Left ventricle myocardium inferior (tissue), 1 donor: ENCODE measurements around the gene LGALS3BP. TPM values are rescaled to one million over a fixed set of nuclear protein-coding genes. Genes with fewer than 3 reads are reported as not detected.
A peak's percentile ranks its signal among the peaks of the same experiment; 100 is the strongest.

Experiments used
- DNase-seq: peaks from one replicate; pipeline ENCODE4 v3.0.0-alpha.2; 2020
- H3K27ac ChIP-seq: fragments of 200-600 bp; replicated peaks from 2 replicates; pipeline ENCODE4 v1.8.0; 2021
- H3K27me3 ChIP-seq: fragments of 200-600 bp; 2 replicates; pipeline ENCODE4 v1.8.0; 2021; ENCODE audit warnings: low read depth
- H3K36me3 ChIP-seq: fragments of 200-600 bp; 2 replicates; pipeline ENCODE4 v1.8.0; 2021
- H3K4me1 ChIP-seq: fragments of 200-600 bp; 2 replicates; pipeline ENCODE4 v1.8.0; 2021
- H3K4me3 ChIP-seq: fragments of 200-600 bp; 2 replicates; pipeline ENCODE4 v1.8.0; 2021; ENCODE audit warnings: mild to moderate bottlenecking, moderate library complexity
- H3K9me3 ChIP-seq: fragments of 200-600 bp; replicated peaks from 2 replicates; pipeline ENCODE4 v1.8.0; 2021
- CTCF ChIP-seq: fragments of 200-600 bp; IDR thresholded peaks from 2 replicates; pipeline ENCODE4 v1.8.0; 2021; ENCODE audit warnings: antibody characterized with exemption, mild to moderate bottlenecking, borderline replicate concordance
- intact Hi-C: fragments of 100-400 bp; cut with micrococcal nuclease; formaldehyde crosslinking; loops from one replicate; pipeline ENCODE4 v1.11.0; 2022
- total RNA-seq: library from RNA; stranded (reverse); fragmentation: NEBNext Ultra II Directional; extraction: Animal tissue kit (Norgen Biotek cat#: 25700); gene quantifications from one replicate; pipeline ENCODE4 v1.2.1, GENCODE V29; 2021
- donor health status: DM: no; HTN: yes; CAD: no; lungs with severe emphysema.

The LGALS3BP gene
- total RNA-seq, 1 donor from 2014 or later: 585 TPM

- Histone ChIP-seq H3K27me3 (no peaks in the 10 kb centered on the region), H3K4me1 (peaks cover 44% of the 10 kb centered on the region), H3K27ac (no peak overlapping the region), H3K4me3 (no peak overlapping the region), H3K36me3 (peaks cover 81% of the 10 kb centered on the region), H3K9me3 (no peaks in the 10 kb centered on the region)
- intact Hi-C loops: no loop called here
- no peak for TF ChIP-seq CTCF
- no peak for DNase-seq
These were observed 15.5 kb upstream of the LGALS3BP start for GRCh38 chr17:78995022-78995760.

- intact Hi-C loops: no loop called here
- no peaks in the 10 kb centered on the region for H3K9me3 ChIP-seq
These were observed 14.4 kb upstream of the LGALS3BP start for GRCh38 chr17:78993981-78994671.

GRCh38 chr17:78993241-78993956 lies 13.7 kb upstream of the LGALS3BP start:
- TF ChIP-seq CTCF: peak; percentile 87
- Histone ChIP-seq H3K36me3 (peaks cover 77% of the 10 kb centered on the region), H3K27me3 (no peaks in the 10 kb centered on the region), H3K27ac (no peak overlapping the region), H3K4me3 (no peak overlapping the region), H3K4me1 (peaks cover 45% of the 10 kb centered on the region), H3K9me3 (no peaks in the 10 kb centered on the region)
- intact Hi-C loops: no loop called here
- DNase-seq: no peak

More at GRCh38 chr17:78993981-78994671, 14.4 kb upstream of the LGALS3BP start:
- TF ChIP-seq CTCF: no peak
- Histone ChIP-seq H3K4me3 (no peak overlapping the region), H3K36me3 (peaks cover 78% of the 10 kb centered on the region), H3K4me1 (peaks cover 45% of the 10 kb centered on the region), H3K27ac (no peak overlapping the region), H3K27me3 (no peaks in the 10 kb centered on the region)
- DNase-seq: no peak

GRCh38 chr17:78992542-78993212 lies 13.0 kb upstream of the LGALS3BP start:
- Histone ChIP-seq H3K9me3 (no peaks in the 10 kb centered on the region), H3K27me3 (no peaks in the 10 kb centered on the region), H3K4me3 (no peak overlapping the region), H3K27ac (no peak overlapping the region), H3K4me1 (peaks cover 45% of the 10 kb centered on the region), H3K36me3 (peaks cover 72% of the 10 kb centered on the region)
- no peak for DNase-seq
- intact Hi-C loops: no loop called here
- TF ChIP-seq CTCF: no peak

GRCh38 chr17:78991906-78992532 lies 12.3 kb upstream of the LGALS3BP start:
- H3K36me3 ChIP-seq: peaks cover 66% of the 10 kb centered on the region
- peaks cover 48% of the 10 kb centered on the region for H3K4me1 ChIP-seq
- DNase-seq: peak; percentile 5
- no peak overlapping the region for H3K4me3 ChIP-seq
- H3K27ac ChIP-seq: no peak overlapping the region
- no peaks in the 10 kb centered on the region for H3K9me3 ChIP-seq
- H3K27me3 ChIP-seq: no peaks in the 10 kb centered on the region
- TF ChIP-seq CTCF: no peak
- intact Hi-C loops: no loop called here
